Loucy (cell line): ENCODE data around the gene PPIP5K2.

ENCODE experiments used
- CTCF ChIP-seq: fragments of 200-600 bp; sonication (generic); conservative IDR thresholded peaks from 2 replicates; pipeline ENCODE4 v1.5.1; 2014; ENCODE audit warnings: mild to moderate bottlenecking, antibody characterized with exemption, low read length
- EZH2phosphoT487 ChIP-seq: fragments of 200-600 bp; IDR thresholded peaks from 2 replicates; pipeline ENCODE4 v1.6.1; 2018; ENCODE audit warnings: antibody characterized with exemption, mild to moderate bottlenecking, moderate library complexity, borderline replicate concordance

GRCh38 chr5:103208460-103208859, 88.4 kb downstream of the PPIP5K2 start:
- TF ChIP-seq CTCF (no peak), EZH2phosphoT487 (no peak)
